Type B pancreatic cell (in vitro differentiated cells): Measurements from ENCODE around the gene SSMEM1. TPM values are rescaled to one million over a fixed set of nuclear protein-coding genes. Genes with fewer than 3 reads are reported as not detected.
A peak's percentile ranks its signal among the peaks of the same experiment; 100 is the strongest.
"Not testable (repeated sequence)": the region's sequence is repeated elsewhere in the genome, so short reads cannot be mapped to it uniquely, and the experiment has no call there.

ENCODE experiments used
- DNase-seq: peaks from one replicate; pipeline ENCODE4 v3.0.0; 2021; ENCODE audit warnings: mixed read lengths; ENCODE audit not compliant: unreplicated experiment; ENCODE audit errors: extremely low spot score
- H3K27ac Mint-ChIP-seq: 2 replicates; pipeline ENCODE4 v1.8.0; 2021; ENCODE audit warnings: mild to moderate bottlenecking, mixed read lengths
- H3K27me3 Mint-ChIP-seq: 2 replicates; pipeline ENCODE4 v1.8.0; 2021; ENCODE audit warnings: mixed read lengths
- H3K36me3 Mint-ChIP-seq: 2 replicates; pipeline ENCODE4 v1.8.0; 2021; ENCODE audit warnings: mixed read lengths
- H3K4me1 Mint-ChIP-seq: one replicate; pipeline ENCODE4 v1.8.0; 2021; ENCODE audit warnings: mixed read lengths; ENCODE audit not compliant: unreplicated experiment
- H3K4me3 Mint-ChIP-seq: 2 replicates; pipeline ENCODE4 v1.8.0; 2021; ENCODE audit warnings: mild to moderate bottlenecking, mixed read lengths
- H3K9me3 Mint-ChIP-seq: 2 replicates; pipeline ENCODE4 v1.8.0; 2021; ENCODE audit warnings: mixed read lengths
- total RNA-seq: library from RNA; stranded (reverse); gene quantifications from 2 replicates; pipeline ENCODE4 v1.2.1, GENCODE V29; 2021; ENCODE audit warnings: low replicate concordance
- TF ChIP-seq, protein P1 (sequence below): fragments of 200-600 bp; sonication (generic); conservative IDR thresholded peaks from 2 replicates; pipeline ENCODE4 v1.5.0; 2021; ENCODE audit warnings: antibody characterized with exemption, mild to moderate bottlenecking

SSMEM1 gene
- total RNA-seq, 1 donor from 2014 or later: not detected

DNA sequence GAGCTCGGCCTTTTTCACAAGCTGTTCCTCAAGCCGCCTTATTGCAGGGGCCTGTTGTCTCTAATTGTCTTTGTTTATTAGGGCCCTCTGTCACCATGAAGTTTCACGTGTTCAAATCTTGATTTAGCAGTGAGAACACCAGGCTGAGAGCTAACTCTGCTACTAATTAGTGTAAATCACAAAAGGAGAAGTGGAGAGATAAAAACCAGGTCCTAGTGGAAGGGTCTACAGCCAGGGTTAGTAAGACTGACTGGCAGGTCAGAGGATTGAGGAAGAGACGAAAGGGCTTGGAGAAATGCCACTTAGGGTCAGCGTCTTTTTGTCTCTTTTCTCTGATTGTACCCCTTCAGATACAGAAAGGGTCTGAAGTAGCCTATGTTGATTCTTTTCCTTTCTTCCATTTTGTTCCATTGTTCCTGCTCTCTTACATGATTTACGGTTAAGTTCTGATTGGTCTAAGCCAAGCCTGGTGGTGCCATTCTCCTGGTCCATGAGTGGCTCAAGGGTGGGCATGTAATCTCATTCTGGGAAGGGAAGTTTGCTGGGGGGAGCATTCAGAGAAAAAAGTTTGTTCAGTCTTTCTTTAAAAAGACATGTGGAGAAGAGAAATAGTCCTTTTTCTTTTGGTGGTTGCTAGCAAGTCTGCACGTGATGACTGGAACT lies 21.3 kb downstream of the SSMEM1 start:
- H3K9me3 Mint-ChIP-seq: peaks cover 13% of the 10 kb centered on the region
- H3K27me3 Mint-ChIP-seq: no peaks in the 10 kb centered on the region
- TF ChIP-seq, protein P1, sequence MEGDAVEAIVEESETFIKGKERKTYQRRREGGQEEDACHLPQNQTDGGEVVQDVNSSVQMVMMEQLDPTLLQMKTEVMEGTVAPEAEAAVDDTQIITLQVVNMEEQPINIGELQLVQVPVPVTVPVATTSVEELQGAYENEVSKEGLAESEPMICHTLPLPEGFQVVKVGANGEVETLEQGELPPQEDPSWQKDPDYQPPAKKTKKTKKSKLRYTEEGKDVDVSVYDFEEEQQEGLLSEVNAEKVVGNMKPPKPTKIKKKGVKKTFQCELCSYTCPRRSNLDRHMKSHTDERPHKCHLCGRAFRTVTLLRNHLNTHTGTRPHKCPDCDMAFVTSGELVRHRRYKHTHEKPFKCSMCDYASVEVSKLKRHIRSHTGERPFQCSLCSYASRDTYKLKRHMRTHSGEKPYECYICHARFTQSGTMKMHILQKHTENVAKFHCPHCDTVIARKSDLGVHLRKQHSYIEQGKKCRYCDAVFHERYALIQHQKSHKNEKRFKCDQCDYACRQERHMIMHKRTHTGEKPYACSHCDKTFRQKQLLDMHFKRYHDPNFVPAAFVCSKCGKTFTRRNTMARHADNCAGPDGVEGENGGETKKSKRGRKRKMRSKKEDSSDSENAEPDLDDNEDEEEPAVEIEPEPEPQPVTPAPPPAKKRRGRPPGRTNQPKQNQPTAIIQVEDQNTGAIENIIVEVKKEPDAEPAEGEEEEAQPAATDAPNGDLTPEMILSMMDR: no peak
- peaks cover 7% of the 10 kb centered on the region for H3K36me3 Mint-ChIP-seq
- H3K4me3 Mint-ChIP-seq: no peak overlapping the region
- peak overlapping the region; percentile 45 for H3K27ac Mint-ChIP-seq
- H3K4me1 Mint-ChIP-seq: peaks cover 46% of the 10 kb centered on the region
- DNase-seq: no peak

DNA sequence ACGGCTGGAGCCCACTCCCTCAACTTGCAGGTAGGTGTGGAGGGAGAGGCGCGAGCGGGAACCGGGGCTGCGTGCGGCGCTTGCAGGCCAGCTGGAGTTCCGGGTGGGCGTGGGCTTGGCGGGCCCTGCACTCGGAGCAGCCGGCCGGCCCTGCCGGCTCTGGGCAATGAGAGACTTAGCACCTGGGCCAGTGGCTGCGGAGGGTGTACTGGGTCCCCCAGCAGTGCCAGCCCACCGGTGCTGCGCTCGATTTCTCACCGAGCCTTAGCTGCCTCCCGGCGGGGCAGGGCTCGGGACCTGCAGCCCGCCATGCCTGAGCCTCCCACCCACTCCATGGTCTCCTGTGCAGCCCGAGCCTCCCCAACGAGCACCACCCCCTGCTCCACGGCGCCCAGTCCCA lies 22.3 kb downstream of the SSMEM1 start:
- not testable (repeated sequence) for H3K27me3 Mint-ChIP-seq, DNase-seq, H3K27ac Mint-ChIP-seq, H3K4me3 Mint-ChIP-seq
- Mint-ChIP-seq H3K4me1 (peaks cover 51% of the 10 kb centered on the region), H3K36me3 (peaks cover 10% of the 10 kb centered on the region), H3K9me3 (peaks cover 15% of the 10 kb centered on the region)

DNA sequence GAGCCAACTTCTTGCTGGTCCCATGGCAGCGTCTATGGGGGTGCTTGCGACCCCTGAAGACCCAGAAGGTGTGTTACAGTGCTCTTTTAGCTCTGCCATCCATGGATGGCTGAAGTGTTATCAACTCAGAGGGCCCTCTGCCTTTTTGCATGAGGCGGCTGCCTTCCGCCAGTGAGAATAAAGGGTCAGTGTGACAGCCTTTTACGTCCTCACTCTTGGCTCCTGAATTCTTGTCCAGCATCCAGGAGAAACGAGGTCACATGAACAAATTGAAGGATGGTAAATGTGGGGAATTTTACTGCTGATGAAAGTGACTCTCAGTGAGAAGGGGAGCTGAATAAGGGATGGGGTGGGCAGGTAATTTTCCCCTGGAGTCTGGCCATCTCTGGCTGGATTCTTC lies 24.1 kb downstream of the SSMEM1 start:
- peaks cover 48% of the 10 kb centered on the region for H3K4me1 Mint-ChIP-seq
- H3K27me3 Mint-ChIP-seq: no peaks in the 10 kb centered on the region
- H3K4me3 Mint-ChIP-seq: no peak overlapping the region
- H3K27ac Mint-ChIP-seq: no peak overlapping the region
- H3K36me3 Mint-ChIP-seq: peaks cover 4% of the 10 kb centered on the region
- H3K9me3 Mint-ChIP-seq: peaks cover 9% of the 10 kb centered on the region
- DNase-seq: no peak
- TF ChIP-seq, protein P1: no peak

DNA sequence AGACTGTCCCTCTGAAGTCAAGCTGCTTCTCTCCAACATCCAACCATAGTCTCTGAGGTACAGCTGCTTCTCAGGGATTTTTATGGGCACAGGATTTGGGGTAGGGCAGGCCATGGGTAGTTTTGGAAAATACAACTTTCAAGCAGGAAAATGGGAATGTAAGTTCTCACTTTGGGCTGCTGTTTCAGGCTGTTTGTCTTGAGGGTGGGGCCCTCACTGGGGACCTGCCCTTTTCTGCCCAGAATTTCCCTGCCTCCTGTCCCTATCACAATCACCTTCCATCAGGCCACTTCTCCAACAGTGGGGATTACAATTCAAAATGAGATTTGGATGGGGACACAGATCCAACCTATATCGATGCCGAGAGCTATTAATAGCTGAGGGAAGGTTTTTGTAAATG lies 24.5 kb downstream of the SSMEM1 start:
- TF ChIP-seq, protein P1: no peak
- Mint-ChIP-seq H3K4me1 (peaks cover 51% of the 10 kb centered on the region), H3K27ac (no peak overlapping the region), H3K4me3 (no peak overlapping the region), H3K36me3 (peaks cover 4% of the 10 kb centered on the region), H3K27me3 (no peaks in the 10 kb centered on the region), H3K9me3 (peaks cover 9% of the 10 kb centered on the region)
- no peak for DNase-seq

DNA sequence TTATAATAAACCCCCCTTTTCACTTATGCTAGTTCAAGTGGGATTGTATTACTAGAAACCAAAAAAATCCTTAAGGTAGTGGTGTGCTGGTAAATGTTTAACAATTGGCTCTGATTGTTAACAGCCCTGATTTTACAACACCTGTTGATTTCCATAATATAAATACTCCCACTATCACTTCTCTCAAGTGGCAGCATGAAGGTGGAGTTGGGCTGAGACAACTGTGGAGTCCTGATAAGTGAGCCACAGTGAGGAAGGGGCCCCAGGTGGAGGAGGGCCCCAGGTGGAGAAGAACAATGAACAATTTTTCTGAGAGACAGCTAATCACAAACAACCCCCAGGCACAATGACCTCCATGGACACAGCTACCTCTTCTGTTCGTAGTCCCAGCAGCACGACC lies 26.4 kb downstream of the SSMEM1 start:
- Mint-ChIP-seq H3K4me1 (peaks cover 40% of the 10 kb centered on the region), H3K36me3 (peaks cover 4% of the 10 kb centered on the region), H3K4me3 (no peak overlapping the region), H3K27ac (peak overlapping the region; percentile 7), H3K27me3 (no peaks in the 10 kb centered on the region), H3K9me3 (peaks cover 9% of the 10 kb centered on the region)
- no peak for DNase-seq
- TF ChIP-seq, protein P1: no peak

DNA sequence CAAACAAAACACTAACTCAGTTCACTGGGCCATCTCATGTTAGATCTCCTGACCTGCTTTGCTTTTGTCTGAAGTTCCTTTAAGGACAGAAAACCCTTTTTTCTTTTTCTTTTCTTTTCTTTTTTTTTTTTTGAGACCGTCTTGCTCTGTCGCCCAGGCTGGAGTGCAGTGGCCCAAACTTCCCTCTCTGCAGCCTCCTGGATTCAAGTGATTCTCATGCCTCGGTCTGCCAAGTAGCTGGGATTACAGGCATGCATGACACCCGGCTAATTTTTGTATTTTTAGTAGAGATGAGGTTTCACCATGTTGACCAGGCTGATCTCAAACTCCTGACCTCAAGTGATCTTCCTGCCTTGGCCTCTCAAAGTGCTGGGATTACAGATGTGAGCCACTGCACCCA lies 28.7 kb downstream of the SSMEM1 start:
- H3K9me3 Mint-ChIP-seq, H3K27ac Mint-ChIP-seq, H3K4me3 Mint-ChIP-seq, H3K27me3 Mint-ChIP-seq, H3K36me3 Mint-ChIP-seq, DNase-seq: not testable (repeated sequence)
- peaks cover 26% of the 10 kb centered on the region for H3K4me1 Mint-ChIP-seq

DNA sequence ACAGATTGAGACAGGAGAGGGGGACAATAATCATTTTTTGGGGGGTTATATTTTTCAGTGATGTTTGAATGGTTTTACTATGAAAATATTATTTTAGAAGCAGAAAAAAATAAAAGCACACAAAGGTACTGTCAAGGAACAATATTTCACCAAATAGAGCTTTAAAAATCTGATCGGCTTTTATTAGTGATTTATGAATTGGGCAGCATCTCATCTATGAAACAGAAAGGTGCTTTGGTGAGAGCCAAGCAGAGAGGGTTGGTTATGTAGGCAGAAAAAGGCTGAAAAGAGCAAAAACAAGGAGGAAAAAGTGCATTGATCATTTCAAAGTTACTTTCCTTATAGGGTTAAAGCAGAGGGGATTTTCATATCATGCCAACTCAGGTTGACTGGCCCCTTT lies 32.6 kb downstream of the SSMEM1 start:
- Mint-ChIP-seq H3K4me1 (peaks cover 15% of the 10 kb centered on the region), H3K27me3 (no peaks in the 10 kb centered on the region), H3K27ac (no peak overlapping the region), H3K4me3 (no peak overlapping the region), H3K9me3 (peaks cover 4% of the 10 kb centered on the region), H3K36me3 (no peaks in the 10 kb centered on the region)
- no peak for DNase-seq
- TF ChIP-seq, protein P1: no peak
